Effector memory CD4-positive, alpha-beta T cell (primary cell): Measurements from ENCODE around the gene UBTF.
A peak's percentile ranks its signal among the peaks of the same experiment; 100 is the strongest.

Source experiments
- DNase-seq, 3 donors: peaks; one replicate each; pipeline ENCODE4 v3.0.0-alpha.2; 2020
- H3K27ac ChIP-seq: 2 replicates; pipeline ENCODE4 v1.7.0; 2013; ENCODE audit warnings: mild to moderate bottlenecking, low read length, moderate library complexity; ENCODE audit not compliant: insufficient read depth, poor library complexity, severe bottlenecking
- H3K27me3 ChIP-seq: replicated peaks from 2 replicates; pipeline ENCODE4 v1.7.0; 2013; ENCODE audit warnings: mild to moderate bottlenecking, low read length; ENCODE audit not compliant: insufficient read depth, control insufficient read depth, poor library complexity, severe bottlenecking
- H3K36me3 ChIP-seq: 2 replicates; pipeline ENCODE4 v1.7.0; 2013; ENCODE audit warnings: mild to moderate bottlenecking, low read length, moderate library complexity; ENCODE audit not compliant: control insufficient read depth, insufficient read depth
- H3K4me1 ChIP-seq: 2 replicates; pipeline ENCODE4 v1.7.0; 2013; ENCODE audit warnings: low read length, mild to moderate bottlenecking; ENCODE audit not compliant: control insufficient read depth, insufficient read depth, poor library complexity, severe bottlenecking
- H3K4me3 ChIP-seq: 2 replicates; pipeline ENCODE4 v1.7.0; 2013; ENCODE audit warnings: low read length, low read depth, mild to moderate bottlenecking; ENCODE audit not compliant: insufficient read depth, poor library complexity, severe bottlenecking
- H3K9me3 ChIP-seq: 2 replicates; pipeline ENCODE4 v1.7.0; 2013; ENCODE audit warnings: mild to moderate bottlenecking, low read length, moderate library complexity; ENCODE audit not compliant: control insufficient read depth

UBTF gene

GRCh38 chr17:44167181-44167861 is 52.2 kb downstream of the UBTF start:
- H3K4me1 ChIP-seq, result no peaks in the 10 kb centered on the region
- H3K9me3 ChIP-seq, result no peaks in the 10 kb centered on the region
- DNase-seq, result no peak
- H3K4me3 ChIP-seq, result no peak overlapping the region
- no peaks in the 10 kb centered on the region for H3K36me3 ChIP-seq
- no peaks in the 10 kb centered on the region for H3K27me3 ChIP-seq
- H3K27ac ChIP-seq, result no peak overlapping the region

GRCh38 chr17:44164476-44164875 is 55.0 kb downstream of the UBTF start:
- H3K36me3 ChIP-seq, result no peaks in the 10 kb centered on the region
- no peaks in the 10 kb centered on the region for H3K27me3 ChIP-seq
- H3K4me3 ChIP-seq, result no peak overlapping the region
- H3K4me1 ChIP-seq, result no peaks in the 10 kb centered on the region
- DNase-seq, result no peak
- no peak overlapping the region for H3K27ac ChIP-seq
- H3K9me3 ChIP-seq, result no peaks in the 10 kb centered on the region

GRCh38 chr17:44159519-44160210 is 59.8 kb downstream of the UBTF start:
- Histone ChIP-seq H3K36me3 (no peaks in the 10 kb centered on the region), H3K4me1 (no peaks in the 10 kb centered on the region), H3K27me3 (no peaks in the 10 kb centered on the region), H3K4me3 (no peak overlapping the region), H3K27ac (peak overlapping the region; percentile 42), H3K9me3 (no peaks in the 10 kb centered on the region)
- DNase-seq, result peak; percentile 8 to 49 (median 21)

- Histone ChIP-seq H3K36me3 (no peaks in the 10 kb centered on the region), H3K4me3 (no peak overlapping the region), H3K27ac (no peak overlapping the region), H3K9me3 (no peaks in the 10 kb centered on the region), H3K4me1 (no peaks in the 10 kb centered on the region), H3K27me3 (no peaks in the 10 kb centered on the region)
- DNase-seq, result no peak
Measured at GRCh38 chr17:44155488-44155887, 64.0 kb downstream of the UBTF start.
